Measurements from ENCODE around the gene TRIM45.

GRCh38 chr1:117122330-117123025 lies 929 bp upstream of the TRIM45 start:
- TF ChIP-seq CTCF (IDR thresholded peaks at IDR 0.05) (no peak), POLR2A (IDR thresholded peaks at IDR 0.05) (no peak)
